Measurements from ENCODE around the gene WWOX.

DNA sequence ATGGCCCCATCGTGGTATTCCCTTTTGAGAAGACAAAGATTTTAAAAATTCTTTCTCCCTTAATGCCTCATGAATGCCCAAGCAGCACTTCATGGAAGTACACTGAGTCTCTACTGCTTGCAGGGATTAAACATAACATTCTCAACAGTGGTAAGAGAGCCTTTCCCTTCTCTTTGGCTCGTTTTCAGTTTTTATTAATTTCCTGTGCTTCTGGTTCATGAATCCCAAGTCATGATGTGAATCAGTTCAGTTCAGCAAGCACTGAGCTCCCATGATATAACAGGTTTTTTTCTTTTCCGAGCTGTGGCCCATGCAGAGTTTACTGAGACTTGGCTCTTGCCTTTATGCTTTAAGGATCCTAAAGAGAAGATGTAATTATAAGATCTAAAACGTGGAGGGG is 175.3 kb downstream of the WWOX start:
- TF ChIP-seq, protein P1, sequence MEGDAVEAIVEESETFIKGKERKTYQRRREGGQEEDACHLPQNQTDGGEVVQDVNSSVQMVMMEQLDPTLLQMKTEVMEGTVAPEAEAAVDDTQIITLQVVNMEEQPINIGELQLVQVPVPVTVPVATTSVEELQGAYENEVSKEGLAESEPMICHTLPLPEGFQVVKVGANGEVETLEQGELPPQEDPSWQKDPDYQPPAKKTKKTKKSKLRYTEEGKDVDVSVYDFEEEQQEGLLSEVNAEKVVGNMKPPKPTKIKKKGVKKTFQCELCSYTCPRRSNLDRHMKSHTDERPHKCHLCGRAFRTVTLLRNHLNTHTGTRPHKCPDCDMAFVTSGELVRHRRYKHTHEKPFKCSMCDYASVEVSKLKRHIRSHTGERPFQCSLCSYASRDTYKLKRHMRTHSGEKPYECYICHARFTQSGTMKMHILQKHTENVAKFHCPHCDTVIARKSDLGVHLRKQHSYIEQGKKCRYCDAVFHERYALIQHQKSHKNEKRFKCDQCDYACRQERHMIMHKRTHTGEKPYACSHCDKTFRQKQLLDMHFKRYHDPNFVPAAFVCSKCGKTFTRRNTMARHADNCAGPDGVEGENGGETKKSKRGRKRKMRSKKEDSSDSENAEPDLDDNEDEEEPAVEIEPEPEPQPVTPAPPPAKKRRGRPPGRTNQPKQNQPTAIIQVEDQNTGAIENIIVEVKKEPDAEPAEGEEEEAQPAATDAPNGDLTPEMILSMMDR (IDR thresholded peaks at IDR 0.05) = no peak
- TF ChIP-seq EP300 (IDR thresholded peaks at IDR 0.05) = no peak
